HG02973 (cell line): Measurements from ENCODE around the gene SULF2.
A peak's percentile ranks its signal among the peaks of the same experiment; 100 is the strongest.

Experiments
- ATAC-seq: cut with Tn5 transposase; IDR thresholded peaks from one replicate; pipeline ENCODE4 v1.9.1; 2021; ENCODE audit warnings: moderate library complexity; ENCODE audit not compliant: unreplicated experiment

The SULF2 gene

DNA sequence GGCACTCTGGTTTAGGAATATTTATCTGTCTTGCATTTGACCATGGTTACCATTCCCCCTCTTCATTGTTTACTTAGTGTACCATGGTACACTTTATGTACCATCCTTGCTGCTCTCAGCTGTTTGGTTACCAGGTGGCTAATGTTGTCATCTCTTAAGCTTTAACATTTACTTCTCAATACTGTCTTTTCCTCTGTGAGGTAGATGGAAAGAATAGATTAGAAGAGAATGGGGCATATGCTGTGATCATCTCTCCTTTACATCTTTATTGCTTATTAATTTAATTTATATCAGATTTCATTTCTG is 174.4 kb downstream of the SULF2 start:
- ATAC-seq = no peak

GRCh38 chr20:47610247-47610944 is 174.9 kb downstream of the SULF2 start:
- ATAC-seq = peak; percentile 69

- no peak for ATAC-seq
These were observed 176.3 kb downstream of the SULF2 start for GRCh38 chr20:47609001-47609400.
